ENCODE data around the gene C1QTNF8.

- no peak for TF ChIP-seq REST (IDR thresholded peaks at IDR 0.05; ENCODE audit: low read depth)
- no peak for TF ChIP-seq MAX (IDR thresholded peaks at IDR 0.05)
- TF ChIP-seq TCF12 (IDR thresholded peaks at IDR 0.05; ENCODE audit: low read depth): no peak
- no peak for TF ChIP-seq FOXM1 (IDR thresholded peaks at IDR 0.05; ENCODE audit: borderline replicate concordance, low read depth)
- TF ChIP-seq RAD21 (IDR thresholded peaks at IDR 0.05; ENCODE audit: low read depth): no peak
- no peak for TF ChIP-seq YY1 (IDR thresholded peaks at IDR 0.05; ENCODE audit: low read depth)
- TF ChIP-seq EGR1 (IDR thresholded peaks at IDR 0.05): no peak; the same call in 1 of the 2 replicates
- TF ChIP-seq TAF1 (IDR thresholded peaks at IDR 0.05; ENCODE audit: low read depth): no peak
- no peak for TF ChIP-seq NFIC (IDR thresholded peaks at IDR 0.05)
- no peak for TF ChIP-seq TEAD4 (IDR thresholded peaks at IDR 0.05)
- TF ChIP-seq CREB1 (IDR thresholded peaks at IDR 0.05; ENCODE audit: low read depth): no peak
Observed at GRCh38 chr16:1090620-1091587, 5.1 kb downstream of the C1QTNF8 start.

Measured in Ishikawa (cell line).